ENCODE measurements around the gene STK39.

Gene STK39

DNA sequence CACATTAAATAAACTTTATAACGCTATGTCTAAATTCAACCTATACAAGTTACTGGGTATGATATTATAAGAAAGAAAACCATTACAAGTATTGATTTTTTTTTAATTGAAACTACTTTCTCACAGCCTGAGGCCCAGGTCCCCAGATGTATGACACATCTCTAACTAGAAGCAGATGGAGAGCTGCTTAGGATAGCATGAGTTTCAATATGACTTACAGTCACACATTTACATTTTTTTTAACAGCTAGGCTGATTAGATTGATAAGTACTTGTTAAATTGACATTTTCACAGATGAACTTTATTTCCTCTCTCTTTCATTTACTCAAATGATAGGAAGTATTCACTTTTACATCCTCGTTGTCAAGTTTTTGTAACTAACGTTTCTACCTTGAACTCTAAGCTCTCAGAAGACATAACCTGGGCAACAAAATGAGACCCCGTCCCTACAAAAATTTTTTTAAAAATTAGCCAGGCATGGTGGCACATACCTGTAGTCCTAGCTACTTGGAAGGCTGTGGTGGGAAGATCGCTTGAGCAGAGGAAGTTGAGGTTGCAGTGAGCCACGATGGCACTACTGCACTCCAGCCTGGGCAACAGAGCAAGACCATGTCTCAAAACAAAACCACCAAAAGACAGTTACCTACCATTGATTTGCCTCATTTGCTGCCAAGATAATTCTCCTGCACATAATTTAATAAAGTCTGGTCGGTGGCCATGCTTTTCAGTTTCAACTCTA lies 52.4 kb downstream of the STK39 start:
- TF ChIP-seq, protein P1, sequence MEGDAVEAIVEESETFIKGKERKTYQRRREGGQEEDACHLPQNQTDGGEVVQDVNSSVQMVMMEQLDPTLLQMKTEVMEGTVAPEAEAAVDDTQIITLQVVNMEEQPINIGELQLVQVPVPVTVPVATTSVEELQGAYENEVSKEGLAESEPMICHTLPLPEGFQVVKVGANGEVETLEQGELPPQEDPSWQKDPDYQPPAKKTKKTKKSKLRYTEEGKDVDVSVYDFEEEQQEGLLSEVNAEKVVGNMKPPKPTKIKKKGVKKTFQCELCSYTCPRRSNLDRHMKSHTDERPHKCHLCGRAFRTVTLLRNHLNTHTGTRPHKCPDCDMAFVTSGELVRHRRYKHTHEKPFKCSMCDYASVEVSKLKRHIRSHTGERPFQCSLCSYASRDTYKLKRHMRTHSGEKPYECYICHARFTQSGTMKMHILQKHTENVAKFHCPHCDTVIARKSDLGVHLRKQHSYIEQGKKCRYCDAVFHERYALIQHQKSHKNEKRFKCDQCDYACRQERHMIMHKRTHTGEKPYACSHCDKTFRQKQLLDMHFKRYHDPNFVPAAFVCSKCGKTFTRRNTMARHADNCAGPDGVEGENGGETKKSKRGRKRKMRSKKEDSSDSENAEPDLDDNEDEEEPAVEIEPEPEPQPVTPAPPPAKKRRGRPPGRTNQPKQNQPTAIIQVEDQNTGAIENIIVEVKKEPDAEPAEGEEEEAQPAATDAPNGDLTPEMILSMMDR (conservative IDR thresholded peaks at IDR 0.05): no peak
- no peak for TF ChIP-seq ZFX (IDR thresholded peaks at IDR 0.05)
- no peak overlapping the region for H3K27ac ChIP-seq

GRCh38 chr2:168192839-168193616 lies 54.4 kb downstream of the STK39 start:
- no peak overlapping the region for H3K27ac ChIP-seq
- TF ChIP-seq, protein P1 (conservative IDR thresholded peaks at IDR 0.05): no peak
- TF ChIP-seq ZFX (IDR thresholded peaks at IDR 0.05): no peak

DNA sequence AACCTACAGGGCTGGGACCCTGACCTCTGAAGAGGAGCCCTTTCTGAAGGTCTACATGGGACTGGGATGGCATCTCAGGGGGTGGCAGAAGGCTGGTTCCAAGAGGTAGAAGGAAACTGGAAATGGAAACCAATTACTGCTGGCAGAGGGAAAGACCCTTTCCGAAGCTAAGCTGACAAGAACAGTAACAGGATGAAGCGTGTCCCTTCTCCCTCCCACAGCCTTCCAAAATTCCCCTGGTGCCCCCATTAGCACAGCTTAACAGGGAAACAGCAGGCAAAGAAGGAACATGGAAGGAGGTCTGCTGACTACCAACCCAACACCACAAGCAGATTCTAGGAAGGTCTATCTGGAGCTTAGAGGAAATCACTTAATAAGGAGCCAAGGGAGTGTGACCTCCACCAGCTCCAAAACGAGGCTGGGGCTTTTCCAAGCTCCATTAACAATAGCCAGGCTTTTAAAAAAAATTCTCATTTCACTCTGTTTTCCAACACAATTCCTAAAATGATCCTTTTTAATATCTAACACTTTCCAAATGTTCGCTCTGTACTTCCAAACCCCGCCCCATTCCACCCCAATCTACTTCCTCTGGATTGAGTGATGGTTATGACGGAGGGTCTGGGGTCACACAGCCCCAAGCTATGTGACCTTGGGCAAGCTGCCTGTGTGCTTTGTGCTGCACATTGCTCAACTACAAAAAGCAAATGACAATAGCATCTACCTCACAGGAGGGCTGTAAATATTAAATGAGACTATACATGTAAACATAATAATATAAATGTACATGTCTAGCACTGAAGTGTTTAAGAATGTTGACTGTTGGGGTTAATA lies 55.2 kb downstream of the STK39 start:
- H3K27ac ChIP-seq: no peak overlapping the region
- TF ChIP-seq ZFX (IDR thresholded peaks at IDR 0.05): no peak
- TF ChIP-seq, protein P1 (conservative IDR thresholded peaks at IDR 0.05): no peak

DNA sequence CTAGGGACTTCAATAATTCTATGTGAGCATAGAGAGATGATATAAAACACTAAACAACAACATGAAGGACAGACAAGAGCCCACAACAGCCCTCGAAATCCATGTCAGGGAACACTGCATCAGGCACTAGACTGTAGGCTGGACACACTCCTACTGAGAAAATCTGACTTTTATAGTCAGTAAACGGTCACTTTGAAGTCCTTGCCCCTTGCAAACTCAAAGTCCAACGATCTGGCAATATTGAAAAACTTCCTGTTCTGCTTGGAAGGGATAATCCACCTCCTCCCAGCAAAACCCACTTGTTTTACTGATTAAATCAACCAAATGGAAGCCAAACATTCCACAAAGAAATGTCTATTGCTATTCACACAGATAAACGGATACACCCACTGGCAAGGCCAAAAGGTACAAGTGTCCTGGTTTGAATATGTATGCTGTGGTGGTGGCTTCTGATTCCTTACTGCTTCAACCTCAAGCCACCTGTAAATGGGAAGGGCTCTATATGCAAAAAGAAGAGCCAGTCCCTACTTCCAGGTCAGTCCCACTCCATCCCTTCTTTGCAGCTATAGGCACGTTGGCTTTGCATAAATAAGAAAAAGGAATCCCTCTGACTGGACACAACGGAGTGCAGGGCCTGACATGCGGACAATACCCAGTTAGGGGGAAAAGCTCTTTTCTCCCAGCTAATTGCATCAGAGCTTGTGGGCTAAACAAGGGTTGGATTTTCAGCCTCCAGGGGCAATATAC lies 56.6 kb downstream of the STK39 start:
- no peak overlapping the region; the same call in 1 of the 2 replicates for H3K27ac ChIP-seq
- TF ChIP-seq ZFX (IDR thresholded peaks at IDR 0.05): no peak
- TF ChIP-seq, protein P1 (conservative IDR thresholded peaks at IDR 0.05): no peak

DNA sequence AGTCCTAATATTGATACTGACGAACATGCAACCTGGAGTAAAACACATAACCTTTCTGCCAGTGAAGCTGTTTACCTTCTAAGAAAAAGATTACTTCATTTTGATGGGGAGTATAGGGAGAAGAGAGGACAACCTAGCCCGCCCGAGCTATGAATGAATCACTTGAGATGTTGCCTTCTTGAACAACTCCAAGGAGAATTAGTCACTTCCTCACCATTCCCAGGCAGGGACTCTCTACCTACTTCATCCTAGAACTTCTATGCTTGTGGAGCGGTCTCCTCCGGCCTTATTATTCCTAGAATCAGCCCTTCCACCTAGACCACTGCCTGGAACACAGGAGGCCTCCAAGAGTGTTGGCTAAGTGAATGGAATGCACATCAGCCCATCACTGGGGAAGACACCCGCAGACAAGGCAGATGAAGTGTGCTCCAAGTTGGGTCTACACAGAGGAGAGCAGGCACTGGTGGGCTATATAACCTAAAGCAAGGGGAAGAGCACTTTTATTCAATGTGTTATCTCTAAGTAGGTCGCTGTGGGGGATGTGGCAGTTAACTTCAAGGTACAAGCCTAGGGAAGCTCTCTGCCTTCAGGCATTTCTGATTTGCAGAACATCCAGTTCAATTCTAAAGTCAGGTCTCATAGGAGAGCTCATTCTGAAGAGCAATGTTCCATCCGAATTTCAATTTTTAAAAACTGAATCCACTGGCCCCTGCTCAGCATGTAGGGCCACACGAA lies 57.4 kb downstream of the STK39 start:
- H3K27ac ChIP-seq: no peak overlapping the region; the same call in 1 of the 2 replicates
- TF ChIP-seq, protein P1 (conservative IDR thresholded peaks at IDR 0.05): no peak
- no peak for TF ChIP-seq ZFX (IDR thresholded peaks at IDR 0.05)

- TF ChIP-seq, protein P1 (conservative IDR thresholded peaks at IDR 0.05): no peak
- H3K27ac ChIP-seq: no peak overlapping the region
Measured at GRCh38 chr2:168188002-168188401, 59.4 kb downstream of the STK39 start.

All from C4-2B (cell line).